ENCODE measurements around the gene RNF39. TPM values are rescaled to one million over a fixed set of nuclear protein-coding genes. Genes with fewer than 3 reads are reported as not detected.
A peak's percentile ranks its signal among the peaks of the same experiment; 100 is the strongest.

Gene RNF39
- total RNA-seq, 1 donor from 2014 or later, result not detected

DNA sequence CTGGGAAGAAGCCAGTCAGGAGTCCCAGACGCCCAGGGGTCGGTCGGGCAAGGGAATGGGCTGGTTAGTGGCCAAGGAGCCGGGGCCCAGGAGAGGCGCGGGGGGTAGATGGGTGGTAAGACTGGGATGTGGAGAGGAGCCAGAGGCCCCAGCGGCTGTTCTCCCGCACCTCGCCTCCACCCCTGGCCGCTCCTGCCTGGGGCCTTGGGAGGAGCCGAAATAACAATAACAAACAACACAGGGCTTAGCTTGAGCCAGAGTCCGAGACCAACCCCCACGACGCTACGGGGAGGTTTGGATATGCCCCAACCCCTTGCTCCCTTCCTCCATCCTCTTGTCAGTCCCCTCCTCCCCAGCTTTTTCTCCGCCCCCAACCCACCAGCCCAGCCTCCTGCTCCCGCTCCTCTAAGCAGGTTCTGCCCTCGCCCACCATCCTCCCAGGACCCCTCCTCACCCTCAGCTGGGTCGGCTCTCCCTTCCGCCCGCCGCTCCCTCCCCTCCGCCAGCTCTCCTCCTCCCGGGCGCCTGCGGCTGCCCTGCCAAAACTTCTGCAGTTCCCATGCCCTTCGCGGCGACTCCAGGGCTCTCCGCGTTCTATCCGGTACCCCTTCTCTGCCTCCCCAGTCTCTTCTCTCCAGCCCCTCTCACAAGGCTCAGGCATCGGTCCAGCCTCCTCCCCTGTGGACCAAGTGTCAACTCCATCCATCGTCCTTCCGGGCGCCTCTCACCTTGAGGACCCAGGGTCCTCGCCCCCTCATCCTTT, 1.1 kb downstream of the RNF39 start:
- H3K4me3 ChIP-seq (ENCODE audit: low read depth, low read length), result peak overlapping the region; percentile 16

DNA sequence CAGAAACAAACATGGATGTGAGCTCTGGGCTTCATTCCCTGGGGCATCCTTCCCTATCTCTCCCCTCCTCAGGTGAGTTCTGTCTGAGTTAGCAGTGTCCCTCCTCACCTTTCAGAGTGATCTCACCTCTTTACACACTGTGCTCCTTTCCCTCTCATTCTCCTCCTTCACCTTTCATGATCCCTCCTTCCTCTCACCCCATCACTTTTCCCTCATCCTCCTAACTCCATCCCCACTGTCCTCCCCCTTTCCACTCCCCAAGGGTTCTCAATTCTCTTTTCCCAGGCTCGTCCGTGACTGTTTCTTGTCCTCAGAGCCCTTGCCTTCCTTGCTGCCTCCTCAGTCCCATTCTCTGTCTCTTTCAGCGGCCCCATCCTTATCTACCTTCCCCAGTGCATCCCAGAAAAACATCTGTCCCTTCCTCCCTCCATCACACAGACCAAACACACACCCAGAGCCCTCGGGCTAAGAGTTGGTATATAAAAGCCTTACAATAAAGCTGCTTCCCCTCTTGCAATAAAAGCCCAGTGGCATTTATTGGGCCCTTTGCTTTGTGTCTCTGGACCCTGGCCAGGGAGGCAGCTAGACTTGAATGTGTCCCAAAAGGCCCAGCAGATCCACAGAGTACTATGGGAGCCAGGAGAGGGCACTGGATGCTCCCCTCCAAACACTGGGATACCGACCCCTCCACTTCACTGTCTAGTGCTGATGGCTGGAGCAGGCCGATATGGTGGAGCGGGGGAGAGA, 1.9 kb downstream of the RNF39 start:
- no peak for DNase-seq (ENCODE audit: low read depth)
- no peak overlapping the region for H3K4me3 ChIP-seq (ENCODE audit: low read depth, low read length)
- TF ChIP-seq, protein P1, sequence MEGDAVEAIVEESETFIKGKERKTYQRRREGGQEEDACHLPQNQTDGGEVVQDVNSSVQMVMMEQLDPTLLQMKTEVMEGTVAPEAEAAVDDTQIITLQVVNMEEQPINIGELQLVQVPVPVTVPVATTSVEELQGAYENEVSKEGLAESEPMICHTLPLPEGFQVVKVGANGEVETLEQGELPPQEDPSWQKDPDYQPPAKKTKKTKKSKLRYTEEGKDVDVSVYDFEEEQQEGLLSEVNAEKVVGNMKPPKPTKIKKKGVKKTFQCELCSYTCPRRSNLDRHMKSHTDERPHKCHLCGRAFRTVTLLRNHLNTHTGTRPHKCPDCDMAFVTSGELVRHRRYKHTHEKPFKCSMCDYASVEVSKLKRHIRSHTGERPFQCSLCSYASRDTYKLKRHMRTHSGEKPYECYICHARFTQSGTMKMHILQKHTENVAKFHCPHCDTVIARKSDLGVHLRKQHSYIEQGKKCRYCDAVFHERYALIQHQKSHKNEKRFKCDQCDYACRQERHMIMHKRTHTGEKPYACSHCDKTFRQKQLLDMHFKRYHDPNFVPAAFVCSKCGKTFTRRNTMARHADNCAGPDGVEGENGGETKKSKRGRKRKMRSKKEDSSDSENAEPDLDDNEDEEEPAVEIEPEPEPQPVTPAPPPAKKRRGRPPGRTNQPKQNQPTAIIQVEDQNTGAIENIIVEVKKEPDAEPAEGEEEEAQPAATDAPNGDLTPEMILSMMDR (conservative IDR thresholded peaks at IDR 0.05; ENCODE audit: low read depth, low read length), result no peak

More for the DNA sequence above, 1.1 kb downstream of the RNF39 start:
- TF ChIP-seq, protein P1 (conservative IDR thresholded peaks at IDR 0.05; ENCODE audit: low read depth, low read length), result no peak
- DNase-seq (ENCODE audit: low read depth), result no peak

DNA sequence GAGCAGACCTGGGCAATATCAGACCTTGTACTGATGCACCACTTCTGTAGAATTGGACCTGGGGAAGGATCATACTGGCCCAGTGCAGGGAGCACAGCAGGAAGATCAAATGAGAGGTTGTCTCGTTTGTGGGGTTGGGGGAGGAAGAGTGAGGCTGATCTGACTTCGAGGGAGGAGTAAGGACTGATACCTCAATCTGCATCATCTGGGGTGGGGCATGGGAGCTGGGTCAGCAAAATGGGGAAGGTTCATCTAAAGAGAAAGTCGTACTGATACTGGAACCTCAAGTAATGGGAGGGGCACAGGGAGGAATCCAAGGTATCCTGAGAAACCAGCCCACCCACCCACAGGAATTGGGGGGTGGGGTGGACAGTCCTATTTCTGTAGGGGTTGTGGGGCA, 3.7 kb downstream of the RNF39 start:
- H3K4me3 ChIP-seq (ENCODE audit: low read depth, low read length), result no peak overlapping the region
- TF ChIP-seq, protein P1 (conservative IDR thresholded peaks at IDR 0.05; ENCODE audit: low read depth, low read length), result no peak
- DNase-seq (ENCODE audit: low read depth), result no peak

DNA sequence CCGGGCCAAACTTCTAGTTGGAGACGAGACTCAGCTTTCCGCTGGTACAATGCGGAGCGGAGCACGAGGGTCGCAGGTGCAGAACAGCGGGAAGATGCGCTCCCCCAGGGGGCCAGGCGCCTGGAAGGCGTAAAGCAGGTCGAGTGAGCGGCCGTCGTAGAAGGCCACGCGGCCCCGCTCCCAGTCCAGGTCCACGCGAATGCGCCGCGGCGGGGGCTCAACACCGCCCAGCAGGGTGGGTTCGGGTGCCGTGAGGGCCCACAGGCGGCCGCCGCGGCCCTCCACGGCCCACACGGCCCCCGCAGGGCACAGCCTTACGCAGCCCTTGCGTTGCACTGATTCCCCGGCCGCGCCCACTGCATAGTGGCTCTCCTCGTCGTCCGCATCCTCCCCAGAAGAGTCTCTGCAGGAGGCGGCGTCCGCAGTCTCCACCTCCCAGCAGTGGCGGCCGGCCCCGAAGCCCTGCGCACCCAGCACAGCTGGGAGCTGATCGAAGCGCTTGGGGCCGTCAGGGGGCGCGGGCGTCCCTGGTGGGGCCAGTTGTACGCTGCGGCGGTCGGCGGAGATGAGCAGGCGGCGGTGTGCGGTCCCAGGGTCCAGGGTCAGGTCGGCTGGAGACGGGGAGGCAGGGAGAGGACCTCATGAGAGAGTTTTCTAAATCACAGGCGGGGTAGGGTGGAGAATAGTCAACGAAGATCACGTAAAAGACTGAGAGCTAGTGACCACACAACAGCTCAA, 4.3 kb downstream of the RNF39 start:
- TF ChIP-seq, protein P1 (conservative IDR thresholded peaks at IDR 0.05; ENCODE audit: low read depth, low read length), result no peak
- H3K4me3 ChIP-seq (ENCODE audit: low read depth, low read length), result no peak overlapping the region
- no peak for DNase-seq (ENCODE audit: low read depth)

DNA sequence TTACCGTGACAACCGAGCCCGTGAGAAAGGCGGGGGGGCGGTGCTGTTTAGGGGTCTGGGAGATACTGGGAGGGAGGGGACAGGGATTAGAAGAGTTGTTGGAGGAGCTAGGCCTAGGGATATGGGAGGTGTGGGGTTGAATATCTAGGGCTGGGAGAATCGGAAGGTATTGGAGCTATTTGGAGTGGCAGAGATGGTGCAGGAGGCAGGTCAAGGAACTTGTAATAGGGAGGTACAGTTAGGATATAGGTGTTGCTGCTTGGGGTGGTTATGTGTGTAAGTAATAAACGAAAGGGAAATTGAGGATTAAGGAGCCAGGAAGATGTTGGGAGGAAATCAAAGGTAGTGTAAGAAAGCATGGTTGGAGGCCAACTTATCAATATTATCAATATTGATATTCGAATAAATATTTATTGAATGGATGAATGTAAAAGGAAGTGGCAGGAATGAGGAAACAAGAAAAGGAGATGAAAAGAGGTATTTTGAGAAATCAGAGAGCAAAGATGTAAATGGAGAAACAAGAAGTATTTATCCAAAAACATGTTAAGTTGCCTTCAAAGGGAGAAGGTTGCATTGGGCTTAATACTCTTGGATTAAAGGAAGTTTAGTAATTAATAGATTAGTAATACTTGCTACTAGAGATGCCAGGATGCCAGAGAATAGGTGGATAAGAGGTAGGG, 8.0 kb downstream of the RNF39 start:
- TF ChIP-seq, protein P1 (conservative IDR thresholded peaks at IDR 0.05; ENCODE audit: low read depth, low read length), result no peak
- peak overlapping the region; percentile 70 for H3K4me3 ChIP-seq (ENCODE audit: low read depth, low read length)
- DNase-seq (ENCODE audit: low read depth), result no peak

DNA sequence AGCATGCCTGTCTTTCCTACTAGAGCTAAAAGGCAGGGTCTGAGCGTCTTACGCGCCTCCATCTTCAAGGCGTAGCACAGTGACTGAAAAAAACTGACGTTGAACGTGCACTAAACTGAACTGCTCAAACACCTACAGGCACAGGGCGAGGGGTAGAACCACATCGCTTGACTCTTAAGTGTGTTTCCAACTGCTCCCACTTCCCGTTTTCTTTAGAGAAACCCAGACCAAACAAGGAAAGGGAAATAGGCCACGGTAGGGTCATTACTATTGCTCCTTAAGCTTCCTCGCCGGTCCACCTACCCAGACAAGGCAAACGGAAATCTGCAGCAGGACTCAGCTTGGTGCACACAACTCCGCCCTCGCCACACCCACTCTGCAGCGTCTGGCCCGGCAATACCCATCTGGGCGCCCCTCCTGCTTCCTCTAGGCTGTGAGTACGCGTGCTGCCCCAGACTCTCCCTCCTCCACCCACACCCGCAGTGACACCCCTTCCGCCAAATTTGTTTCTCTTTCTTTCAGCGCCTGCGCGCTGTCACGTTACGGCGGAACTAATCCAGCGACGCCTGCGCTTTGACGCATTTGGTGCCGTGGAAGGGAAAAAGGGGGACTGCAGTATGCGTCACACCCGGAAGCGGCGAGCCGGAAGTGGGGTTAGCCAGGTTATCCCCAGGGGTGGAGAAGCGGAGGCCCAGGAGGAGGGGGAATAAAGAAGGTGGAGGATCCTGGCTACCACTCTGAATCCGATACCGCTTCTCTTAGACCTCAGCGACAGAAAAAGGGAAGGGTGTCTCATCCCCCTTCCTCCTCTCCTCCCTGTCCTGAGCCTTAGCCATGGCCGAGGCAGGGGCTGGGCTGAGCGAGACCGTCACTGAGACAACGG, 8.8 kb downstream of the RNF39 start, which contains the start of gene PPP1R11:
PPP1R11 (plus strand) TSS at position 622 of the 883 bp plus-strand sequence; CDS start at position 835, 213 bp downstream.
- TF ChIP-seq, protein P1 (conservative IDR thresholded peaks at IDR 0.05; ENCODE audit: low read depth, low read length), result no peak
- H3K4me3 ChIP-seq (ENCODE audit: low read depth, low read length), result peak within 1 kb of the TSS; percentile 70
- DNase-seq (ENCODE audit: low read depth), result peak; percentile 87
